Mesenchymal stem cell (in vitro differentiated cells and primary cell): Measurements from ENCODE around the gene LRIG1.

Experiments
- DNase-seq: peaks from one replicate; pipeline ENCODE4 v3.0.0-alpha.2; 2013
- H2AFZ ChIP-seq: one replicate; pipeline ENCODE4 v1.6.1; 2013; ENCODE audit warnings: low read depth, mild to moderate bottlenecking, control low read depth, inconsistent platforms, low read length, moderate library complexity
- H2AK5ac ChIP-seq: 2 replicates; pipeline ENCODE4 v1.6.1; 2013; ENCODE audit warnings: low read length, moderate library complexity, mild to moderate bottlenecking, inconsistent platforms; ENCODE audit not compliant: severe bottlenecking
- H2BK120ac ChIP-seq: one replicate; pipeline ENCODE4 v1.6.1; 2013; ENCODE audit warnings: low read depth, mild to moderate bottlenecking, inconsistent platforms, low read length, moderate library complexity
- H2BK12ac ChIP-seq, 2 experiments: one replicate each; pipeline ENCODE4 v1.6.1; 2013; ENCODE audit warnings: inconsistent platforms in 2 of 2, low read length in 2 of 2, mild to moderate bottlenecking in 2 of 2, moderate library complexity in 2 of 2, control low read depth in 1 of 2
- H2BK15ac ChIP-seq: one replicate; pipeline ENCODE4 v1.6.1; 2013; ENCODE audit warnings: mild to moderate bottlenecking, low read depth, inconsistent platforms; ENCODE audit not compliant: poor library complexity, severe bottlenecking
- H2BK5ac ChIP-seq: 2 replicates; pipeline ENCODE4 v1.6.1; 2013; ENCODE audit warnings: low read depth, mild to moderate bottlenecking, low read length, control low read depth, inconsistent platforms; ENCODE audit not compliant: poor library complexity, severe bottlenecking
- H3K14ac ChIP-seq, 2 experiments: one replicate each; pipeline ENCODE4 v1.6.1; 2013; ENCODE audit warnings: inconsistent platforms in 2 of 2, low read length in 2 of 2, control low read depth in 1 of 2, mild to moderate bottlenecking in 1 of 2, moderate library complexity in 1 of 2
- H3K18ac ChIP-seq, 2 experiments: one replicate each; pipeline ENCODE4 v1.6.1; 2013; ENCODE audit warnings: inconsistent platforms in 2 of 2, low read length in 2 of 2, control low read depth in 1 of 2, low read depth in 1 of 2, mild to moderate bottlenecking in 1 of 2
- H3K23ac ChIP-seq, 2 experiments: one replicate each; pipeline ENCODE4 v1.6.1; 2013; ENCODE audit warnings: inconsistent platforms in 2 of 2, low read length in 2 of 2, mild to moderate bottlenecking in 2 of 2, moderate library complexity in 2 of 2, control low read depth in 1 of 2
- H3K27ac ChIP-seq: 2 replicates; pipeline ENCODE4 v1.5.1; 2013; ENCODE audit warnings: mild to moderate bottlenecking, moderate library complexity, low read length, control low read depth, inconsistent platforms; ENCODE audit not compliant: poor library complexity, severe bottlenecking
- H3K27me3 ChIP-seq, 2 experiments: 2 replicates each; pipeline versions ENCODE4 v1.6.1 to v1.7.0; 2013; ENCODE audit warnings: low read length in 2 of 2, mild to moderate bottlenecking in 2 of 2, moderate library complexity in 2 of 2, control low read depth in 1 of 2, inconsistent platforms in 1 of 2; ENCODE audit not compliant: control insufficient read depth in 1 of 2, insufficient read depth in 1 of 2
- H3K36me3 ChIP-seq, 2 experiments: 2 replicates each; pipeline versions ENCODE4 v1.6.1 to v1.7.0; 2013; ENCODE audit warnings: low read length in 2 of 2, control low read depth in 1 of 2, inconsistent platforms in 1 of 2, low read depth in 1 of 2, mild to moderate bottlenecking in 1 of 2; ENCODE audit not compliant: insufficient read depth in 2 of 2, control insufficient read depth in 1 of 2
- H3K4ac ChIP-seq, 2 experiments: one replicate each; pipeline ENCODE4 v1.6.1; 2013; ENCODE audit warnings: inconsistent platforms in 2 of 2, low read length in 2 of 2, mild to moderate bottlenecking in 2 of 2, moderate library complexity in 2 of 2, control low read depth in 1 of 2, low read depth in 1 of 2
- H3K4me1 ChIP-seq: 2 replicates; pipeline ENCODE4 v1.6.1; 2013; ENCODE audit warnings: low read depth, low read length, control low read depth; ENCODE audit not compliant: control insufficient read depth, insufficient read depth
- H3K4me2 ChIP-seq: 2 replicates; pipeline ENCODE4 v1.6.1; 2013; ENCODE audit warnings: low read length, mild to moderate bottlenecking, inconsistent platforms; ENCODE audit not compliant: poor library complexity, severe bottlenecking
- H3K4me3 ChIP-seq, 2 experiments: 2 replicates each; pipeline versions ENCODE4 v1.5.1 to v1.7.0; 2013; ENCODE audit warnings: low read length in 2 of 2, mild to moderate bottlenecking in 2 of 2, control low read depth in 1 of 2, low read depth in 1 of 2; ENCODE audit not compliant: insufficient read depth in 1 of 2
- H3K79me1 ChIP-seq: replicated peaks from 2 replicates; pipeline ENCODE4 v1.6.1; 2013; ENCODE audit warnings: mild to moderate bottlenecking, control low read depth, low read length, inconsistent platforms; ENCODE audit not compliant: poor library complexity, severe bottlenecking
- H3K9ac ChIP-seq: 2 replicates; pipeline ENCODE4 v1.7.0; 2013; ENCODE audit warnings: mild to moderate bottlenecking, low read length, moderate library complexity
- H3K9me3 ChIP-seq: 2 replicates; pipeline ENCODE4 v1.7.0; 2013; ENCODE audit warnings: mild to moderate bottlenecking, low read length; ENCODE audit not compliant: control insufficient read depth
- H4K8ac ChIP-seq: one replicate; pipeline ENCODE4 v1.6.1; 2013; ENCODE audit warnings: inconsistent platforms, mild to moderate bottlenecking, low read length, moderate library complexity
- H4K91ac ChIP-seq: one replicate; pipeline ENCODE4 v1.6.1; 2013; ENCODE audit warnings: mild to moderate bottlenecking, low read length, inconsistent platforms
- WGBS: methylation state at CpG from one replicate; pipeline ENCODE4 v1.1.7; 2013; ENCODE audit warnings: mixed read lengths; 5-methylcytosine and 5-hydroxymethylcytosine counted together

LRIG1 gene

DNA sequence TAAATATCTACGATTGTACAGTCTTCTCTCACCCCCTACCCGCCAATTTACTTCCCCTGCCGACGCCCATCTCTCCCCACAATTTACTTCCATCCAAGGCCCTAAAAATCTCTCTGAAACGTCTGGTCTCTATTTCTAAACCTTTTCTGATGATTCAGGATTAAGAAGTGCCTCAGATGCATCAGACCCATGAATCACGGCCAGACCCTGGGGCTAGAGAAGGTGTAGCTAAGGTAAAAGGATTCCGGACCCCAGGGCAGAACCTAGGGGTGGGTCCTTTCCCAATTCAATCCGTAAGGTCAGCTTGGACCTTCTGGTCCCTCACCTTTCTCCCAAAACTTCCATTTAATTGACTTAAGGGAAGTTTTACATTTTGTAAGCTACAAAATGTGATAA lies 46.4 kb downstream of the LRIG1 start:
- no peak overlapping the region for H2BK12ac ChIP-seq
- no peaks in the 10 kb centered on the region for H3K27me3 ChIP-seq
- no peak overlapping the region for H2BK120ac ChIP-seq
- H3K23ac ChIP-seq = no peak overlapping the region
- H2AFZ ChIP-seq = no peak overlapping the region
- peaks cover 9 to 32% of the 10 kb centered on the region in 2 experiments for H3K36me3 ChIP-seq
- H3K4ac ChIP-seq = no peak overlapping the region
- H3K4me2 ChIP-seq = no peak overlapping the region
- 91% methylated on average over 6 of the region's 8 CpGs for WGBS
- H2BK5ac ChIP-seq = no peak overlapping the region
- no peak for DNase-seq
- H3K4me1 ChIP-seq = peaks cover 7% of the 10 kb centered on the region
- no peak overlapping the region for H3K18ac ChIP-seq
- H4K8ac ChIP-seq = no peak overlapping the region
- H2AK5ac ChIP-seq = no peak overlapping the region
- H3K79me1 ChIP-seq = peaks cover 49% of the 10 kb centered on the region
- no peaks in the 10 kb centered on the region for H3K9me3 ChIP-seq
- no peak overlapping the region for H4K91ac ChIP-seq
- H3K4me3 ChIP-seq = no peak overlapping the region
- no peak overlapping the region for H2BK15ac ChIP-seq
- no peak overlapping the region for H3K9ac ChIP-seq
- no peak overlapping the region for H3K14ac ChIP-seq
- H3K27ac ChIP-seq = no peak overlapping the region

- Histone ChIP-seq H3K4me2 (no peak overlapping the region), H2AFZ (no peak overlapping the region), H4K8ac (no peak overlapping the region), H3K14ac (no peak overlapping the region), H4K91ac (no peak overlapping the region), H3K18ac (no peak overlapping the region), H3K4me1 (peaks cover 7% of the 10 kb centered on the region), H2BK120ac (no peak overlapping the region), H3K27me3 (no peaks in the 10 kb centered on the region), H3K9me3 (no peaks in the 10 kb centered on the region), H3K79me1 (peaks cover 47% of the 10 kb centered on the region), H2AK5ac (no peak overlapping the region), H3K36me3 (peaks cover 9 to 31% of the 10 kb centered on the region in 2 experiments), H3K27ac (no peak overlapping the region), H3K4me3 (no peak overlapping the region), H3K23ac (no peak overlapping the region), H3K9ac (no peak overlapping the region), H2BK5ac (no peak overlapping the region), H3K4ac (no peak overlapping the region), H2BK15ac (no peak overlapping the region), H2BK12ac (no peak overlapping the region)
- WGBS = 96% methylated on average over 6 of the region's 6 CpGs
- no peak for DNase-seq
Observed at GRCh38 chr3:66453651-66454463, 47.0 kb downstream of the LRIG1 start.

- Histone ChIP-seq H2AK5ac (no peak overlapping the region), H4K8ac (no peak overlapping the region), H2BK120ac (no peak overlapping the region), H2AFZ (no peak overlapping the region), H4K91ac (no peak overlapping the region), H3K27ac (no peak overlapping the region), H3K4ac (no peak overlapping the region), H2BK15ac (no peak overlapping the region), H2BK5ac (no peak overlapping the region), H3K9ac (peak overlapping the region; percentile 53), H3K79me1 (peaks cover 49% of the 10 kb centered on the region), H3K4me3 (peak overlapping the region in 1 of 2 experiments; percentile 38), H3K18ac (no peak overlapping the region), H3K4me1 (peaks cover 7% of the 10 kb centered on the region), H3K27me3 (no peaks in the 10 kb centered on the region), H2BK12ac (no peak overlapping the region), H3K14ac (no peak overlapping the region), H3K4me2 (no peak overlapping the region), H3K36me3 (peaks cover 7 to 26% of the 10 kb centered on the region in 2 experiments), H3K9me3 (no peaks in the 10 kb centered on the region), H3K23ac (no peak overlapping the region)
- DNase-seq = no peak
- WGBS = 94% methylated on average over 6 of the region's 7 CpGs
Observed at GRCh38 chr3:66452303-66453011, 48.4 kb downstream of the LRIG1 start.

GRCh38 chr3:66451766-66452165 lies 49.1 kb downstream of the LRIG1 start:
- no peak overlapping the region for H3K14ac ChIP-seq
- 97% methylated on average over 6 of the region's 6 CpGs for WGBS
- H3K4ac ChIP-seq = no peak overlapping the region
- no peak overlapping the region for H4K91ac ChIP-seq
- DNase-seq = no peak
- peaks cover 47% of the 10 kb centered on the region for H3K79me1 ChIP-seq
- no peaks in the 10 kb centered on the region for H3K9me3 ChIP-seq
- peak overlapping the region in 1 of 2 experiments; percentile 18 for H3K23ac ChIP-seq
- H3K18ac ChIP-seq = no peak overlapping the region
- peaks cover 5 to 26% of the 10 kb centered on the region in 2 experiments for H3K36me3 ChIP-seq
- no peak overlapping the region for H2AFZ ChIP-seq
- no peak overlapping the region for H3K4me2 ChIP-seq
- peaks cover 5% of the 10 kb centered on the region for H3K4me1 ChIP-seq
- peak overlapping the region in 1 of 2 experiments; percentile 38 for H3K4me3 ChIP-seq
- no peak overlapping the region for H2AK5ac ChIP-seq
- no peak overlapping the region for H4K8ac ChIP-seq
- peak overlapping the region; percentile 71 for H2BK15ac ChIP-seq
- peak overlapping the region; percentile 53 for H3K9ac ChIP-seq
- no peak overlapping the region for H3K27ac ChIP-seq
- no peaks in the 10 kb centered on the region for H3K27me3 ChIP-seq
- no peak overlapping the region for H2BK120ac ChIP-seq
- H2BK12ac ChIP-seq = no peak overlapping the region
- H2BK5ac ChIP-seq = no peak overlapping the region
